Measurements from ENCODE around the gene AKR7A3. TPM values are rescaled to one million over a fixed set of nuclear protein-coding genes. Genes with fewer than 3 reads are reported as not detected.
A peak's percentile ranks its signal among the peaks of the same experiment; 100 is the strongest.
"Not testable (repeated sequence)": the region's sequence is repeated elsewhere in the genome, so short reads cannot be mapped to it uniquely, and the experiment has no call there.

The AKR7A3 gene
- total and polyA plus RNA-seq, 7 donors = 0.71 to 110 (median 1.9) TPM

DNA sequence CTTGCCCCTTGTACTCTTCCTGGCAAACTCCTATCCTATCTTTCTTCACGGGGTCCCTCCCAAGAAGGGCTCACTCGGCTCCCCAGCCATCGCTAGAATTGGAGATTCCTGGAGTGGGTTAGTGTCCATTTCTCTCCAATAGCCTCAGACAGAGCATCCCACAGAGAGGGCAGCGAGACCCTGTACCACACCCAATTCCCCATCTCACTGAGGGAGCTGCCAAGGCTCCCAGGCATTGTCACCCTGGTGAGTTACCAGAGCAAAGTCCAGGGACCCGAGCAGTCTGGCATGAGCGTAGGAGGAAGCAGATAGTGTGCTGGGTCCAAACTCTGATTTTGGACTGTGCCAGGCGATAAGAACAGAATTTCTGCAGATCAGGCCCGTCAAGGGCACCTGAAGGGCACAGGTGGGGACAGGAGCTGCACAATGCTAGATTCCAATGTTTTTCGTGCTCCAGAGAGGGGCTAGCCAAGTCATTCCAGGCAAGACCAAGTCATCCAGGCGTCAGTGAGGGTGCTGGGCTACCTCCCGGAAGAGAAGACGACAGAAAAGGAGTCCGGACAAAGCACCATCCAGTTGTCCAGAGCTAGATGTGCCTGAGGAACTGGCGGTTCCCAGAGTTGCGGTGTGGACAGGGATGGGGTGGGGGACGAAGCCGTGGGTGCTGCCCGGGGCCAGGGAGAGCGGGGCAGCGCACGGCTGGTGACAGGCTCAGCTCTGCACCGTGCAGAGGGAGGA lies 15.3 kb downstream of the AKR7A3 start:
- H3K36me3 ChIP-seq = no peaks in the 10 kb centered on the region
- intact Hi-C loops (cut with DNase I) = no loop called here
- no peak for TF ChIP-seq POLR2AphosphoS5 (IDR thresholded peaks at IDR 0.05)
- no peak for TF ChIP-seq POLR2A (IDR thresholded peaks at IDR 0.05)
- no peak for TF ChIP-seq EP300 (IDR thresholded peaks at IDR 0.05)
- TF ChIP-seq, protein P1, sequence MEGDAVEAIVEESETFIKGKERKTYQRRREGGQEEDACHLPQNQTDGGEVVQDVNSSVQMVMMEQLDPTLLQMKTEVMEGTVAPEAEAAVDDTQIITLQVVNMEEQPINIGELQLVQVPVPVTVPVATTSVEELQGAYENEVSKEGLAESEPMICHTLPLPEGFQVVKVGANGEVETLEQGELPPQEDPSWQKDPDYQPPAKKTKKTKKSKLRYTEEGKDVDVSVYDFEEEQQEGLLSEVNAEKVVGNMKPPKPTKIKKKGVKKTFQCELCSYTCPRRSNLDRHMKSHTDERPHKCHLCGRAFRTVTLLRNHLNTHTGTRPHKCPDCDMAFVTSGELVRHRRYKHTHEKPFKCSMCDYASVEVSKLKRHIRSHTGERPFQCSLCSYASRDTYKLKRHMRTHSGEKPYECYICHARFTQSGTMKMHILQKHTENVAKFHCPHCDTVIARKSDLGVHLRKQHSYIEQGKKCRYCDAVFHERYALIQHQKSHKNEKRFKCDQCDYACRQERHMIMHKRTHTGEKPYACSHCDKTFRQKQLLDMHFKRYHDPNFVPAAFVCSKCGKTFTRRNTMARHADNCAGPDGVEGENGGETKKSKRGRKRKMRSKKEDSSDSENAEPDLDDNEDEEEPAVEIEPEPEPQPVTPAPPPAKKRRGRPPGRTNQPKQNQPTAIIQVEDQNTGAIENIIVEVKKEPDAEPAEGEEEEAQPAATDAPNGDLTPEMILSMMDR (IDR thresholded peaks at IDR 0.05) = no peak
- 57 to 88% methylated on average over 22 of the region's 22 CpGs for WGBS, 2 donors
- peaks cover 0 to 16% (median 0%) of the 10 kb centered on the region in 3 donors for H3K27me3 ChIP-seq
- peaks cover 0 to 1% (median 0%) of the 10 kb centered on the region in 4 donors for H3K9me3 ChIP-seq
- DNase-seq = no peak
- H3K4me3 ChIP-seq = peak overlapping the region in 1 of 4 donors; percentile 28
- no peak overlapping the region for H3K27ac ChIP-seq
- peaks cover 0 to 3% (median 0%) of the 10 kb centered on the region in 4 donors for H3K4me1 ChIP-seq

GRCh38 chr1:19272064-19272463 lies 16.5 kb downstream of the AKR7A3 start:
- Histone ChIP-seq H3K4me1 (peaks cover 0 to 3% (median 0%) of the 10 kb centered on the region in 4 donors), H3K27ac (no peak overlapping the region), H3K27me3 (peaks cover 0 to 16% (median 0%) of the 10 kb centered on the region in 3 donors), H3K36me3 (no peaks in the 10 kb centered on the region), H3K9me3 (peaks cover 0 to 1% (median 0%) of the 10 kb centered on the region in 4 donors), H3K4me3 (no peak overlapping the region)
- no peak for DNase-seq
- intact Hi-C loops (cut with DNase I) = no loop called here
- TF ChIP-seq POLR2A (IDR thresholded peaks at IDR 0.05) = no peak
- no peak for TF ChIP-seq EP300 (IDR thresholded peaks at IDR 0.05)
- TF ChIP-seq, protein P1 (IDR thresholded peaks at IDR 0.05) = no peak
- no peak for TF ChIP-seq POLR2AphosphoS5 (IDR thresholded peaks at IDR 0.05)

DNA sequence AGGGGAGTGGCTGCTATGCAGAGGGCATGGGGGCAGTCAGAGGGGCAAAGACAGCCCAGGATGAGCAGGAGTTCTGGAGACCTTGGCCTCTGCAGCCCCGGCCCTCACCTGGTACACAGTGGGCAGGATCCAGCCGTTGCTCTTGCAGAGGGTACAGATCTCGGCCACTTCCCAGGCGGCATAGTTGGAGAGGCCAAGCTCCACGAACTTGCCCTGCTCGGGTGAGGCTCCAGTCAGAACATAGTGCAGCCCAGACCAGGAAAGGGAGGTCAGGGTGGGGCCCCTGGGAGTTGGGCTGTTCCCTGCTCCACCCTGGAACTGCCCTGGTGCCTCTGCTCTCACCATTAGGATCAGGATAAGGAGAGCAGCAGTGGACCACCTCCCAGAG lies 18.2 kb downstream of the AKR7A3 start:
- H3K9me3 ChIP-seq; H3K4me1 ChIP-seq; intact Hi-C loops (cut with DNase I); H3K4me3 ChIP-seq; H3K27ac ChIP-seq; H3K36me3 ChIP-seq: not testable (repeated sequence)
- H3K27me3 ChIP-seq = peaks cover 0 to 16% (median 0%) of the 10 kb centered on the region in 3 donors
- peak; percentile 1 for DNase-seq
- 14 to 80% methylated on average over 6 of the region's 6 CpGs for WGBS, 2 donors

GRCh38 chr1:19269427-19270342 lies 18.9 kb downstream of the AKR7A3 start:
- WGBS, 2 donors = 66 to 77% methylated on average over 7 to 9 of the region's 9 CpGs
- H3K4me1 ChIP-seq; DNase-seq; H3K4me3 ChIP-seq; intact Hi-C loops (cut with DNase I); H3K27ac ChIP-seq; H3K9me3 ChIP-seq; H3K36me3 ChIP-seq: not testable (repeated sequence)
- H3K27me3 ChIP-seq = peaks cover 0 to 16% (median 0%) of the 10 kb centered on the region in 3 donors

DNA sequence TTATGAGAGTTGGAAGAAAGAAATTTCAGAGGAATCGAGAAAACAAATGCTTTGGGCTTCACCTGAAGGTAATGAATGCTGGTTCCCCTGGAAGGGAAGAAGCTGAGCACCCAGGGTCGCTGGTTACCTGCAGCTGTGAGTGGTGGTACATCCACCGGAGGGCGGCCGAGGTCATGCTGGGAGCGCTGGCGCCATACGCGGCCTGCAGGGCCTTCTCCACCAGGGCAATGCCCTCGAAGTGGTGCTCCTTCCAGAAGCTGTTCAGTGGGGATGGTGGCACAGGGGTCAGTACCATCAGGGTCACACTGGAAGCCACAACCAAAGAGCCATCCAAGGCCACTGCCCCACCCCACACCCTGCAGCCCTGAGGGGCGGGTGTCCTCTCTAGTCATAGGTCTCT lies 20.1 kb downstream of the AKR7A3 start:
- 87 to 93% methylated on average over 11 of the region's 11 CpGs for WGBS, 2 donors
- no peak overlapping the region for H3K27ac ChIP-seq
- H3K9me3 ChIP-seq = no peaks in the 10 kb centered on the region
- H3K4me1 ChIP-seq = no peaks in the 10 kb centered on the region
- intact Hi-C loops (cut with DNase I) = no loop called here
- no peaks in the 10 kb centered on the region for H3K36me3 ChIP-seq
- DNase-seq = no peak
- H3K4me3 ChIP-seq = no peak overlapping the region
- no peak for TF ChIP-seq EP300 (IDR thresholded peaks at IDR 0.05)
- no peak for TF ChIP-seq POLR2A (IDR thresholded peaks at IDR 0.05)
- TF ChIP-seq POLR2AphosphoS5 (IDR thresholded peaks at IDR 0.05) = no peak
- TF ChIP-seq, protein P1 (IDR thresholded peaks at IDR 0.05) = no peak
- H3K27me3 ChIP-seq = peaks cover 0 to 6% (median 0%) of the 10 kb centered on the region in 3 donors
